Endothelial cell of umbilical vein (primary cell): ENCODE data around the gene KRTAP9-9. TPM values are rescaled to one million over a fixed set of nuclear protein-coding genes. Genes with fewer than 3 reads are reported as not detected.

ENCODE experiments used
- BruUV-seq: library from RNA; stranded (reverse); fragments of 400-500 nt; replicated peaks from 2 replicates; lab custom pipeline; 2021; lab: Mats Ljungman, UMichigan
- CTCF ChIA-PET: fragments of 300-600, 350-600 bp; sonication (Branson Sonifier 250); formaldehyde crosslinking; loops from one replicate; lab custom pipeline; 2021; ENCODE audit warnings: antibody characterized with exemption, inconsistent platforms; lab: Charles Lee
- POLR2A ChIA-PET: fragments of 300-600, 350-600 bp; sonication (Branson Sonifier 250); formaldehyde crosslinking; loops from one replicate; lab custom pipeline; 2021; ENCODE audit warnings: antibody characterized with exemption, inconsistent platforms; lab: Charles Lee
- DNase-seq: peaks from one replicate; pipeline ENCODE4 v3.0.0-alpha.2; 2011; ENCODE audit warnings: low read depth, low spot score
- FAIRE-seq: peaks from 2 replicates; lab custom pipeline; 2011; peaks lifted over from hg19 to GRCh38; lab: Jason Lieb, UNC
- H2AFZ ChIP-seq: 2 replicates; pipeline ENCODE4 v1.6.0; 2012; ENCODE audit warnings: low read depth, low read length, control low read depth, inconsistent platforms
- H3K27ac ChIP-seq: 2 replicates; pipeline ENCODE4 v1.5.1; 2011; ENCODE audit warnings: low read depth, mild to moderate bottlenecking, control low read depth, low read length, moderate library complexity; ENCODE audit not compliant: insufficient read depth
- H3K27me3 ChIP-seq, 2 experiments: 2 replicates each; pipeline versions ENCODE4 v1.6.0 to v1.6.1; 2011; ENCODE audit warnings: low read length in 2 of 2, mixed read lengths in 1 of 2; ENCODE audit not compliant: control insufficient read depth in 2 of 2, insufficient read depth in 2 of 2
- H3K36me3 ChIP-seq, 2 experiments: 2 replicates in 1 of 2; 3 replicates in 1 of 2; pipeline ENCODE4 v1.5.1; 2011; ENCODE audit warnings: low read length in 2 of 2, mild to moderate bottlenecking in 1 of 2, moderate library complexity in 1 of 2; ENCODE audit not compliant: control insufficient read depth in 2 of 2, insufficient read depth in 2 of 2; ENCODE audit errors: extremely low read depth in 1 of 2
- H3K4me1 ChIP-seq: 3 replicates; pipeline ENCODE4 v1.5.1; 2011; ENCODE audit warnings: mild to moderate bottlenecking, low read length; ENCODE audit not compliant: control insufficient read depth, insufficient read depth; ENCODE audit errors: extremely low read depth
- H3K4me2 ChIP-seq: 2 replicates; pipeline ENCODE4 v1.6.1; 2011; ENCODE audit warnings: low read length, control low read depth, mixed read lengths; ENCODE audit not compliant: insufficient read depth
- H3K4me3 ChIP-seq, 3 experiments: fragments of 200-600 bp in 1 of 3; sonication (generic), shearing (Covaris generic) in 1 of 3; replicated peaks in 1 of 3; 2 replicates each; pipeline ENCODE4 v1.5.1; 2011 to 2016; ENCODE audit warnings: control low read depth in 3 of 3, low read length in 3 of 3, mild to moderate bottlenecking in 2 of 3, inconsistent platforms in 1 of 3, low read depth in 1 of 3, moderate library complexity in 1 of 3; ENCODE audit not compliant: insufficient read depth in 1 of 3
- H3K79me2 ChIP-seq: 2 replicates; pipeline ENCODE4 v1.6.0; 2012; ENCODE audit warnings: low read length, inconsistent platforms; ENCODE audit not compliant: control insufficient read depth, insufficient read depth
- H3K9ac ChIP-seq: replicated peaks from 2 replicates; pipeline ENCODE3; 2011; ENCODE audit warnings: low read length, control low read depth; ENCODE audit not compliant: insufficient read depth; ENCODE audit errors: extremely low read depth
- H3K9me1 ChIP-seq: replicated peaks from 3 replicates; pipeline ENCODE4 v1.6.0; 2011; ENCODE audit warnings: mild to moderate bottlenecking, low read length; ENCODE audit not compliant: control insufficient read depth, insufficient read depth; ENCODE audit errors: extremely low read depth
- H3K9me3 ChIP-seq: replicated peaks from 2 replicates; pipeline ENCODE4 v1.5.1; 2012; ENCODE audit warnings: low read length, inconsistent platforms; ENCODE audit not compliant: control insufficient read depth, insufficient read depth
- H4K20me1 ChIP-seq: replicated peaks from 2 replicates; pipeline ENCODE3; 2011; ENCODE audit warnings: mild to moderate bottlenecking, low read length; ENCODE audit not compliant: control insufficient read depth, insufficient read depth; ENCODE audit errors: extremely low read depth
- EZH2 ChIP-seq: IDR thresholded peaks from 2 replicates; pipeline ENCODE4 v1.6.1; 2012; ENCODE audit warnings: borderline replicate concordance, low read depth, mild to moderate bottlenecking, moderate library complexity, low read length, inconsistent platforms; ENCODE audit not compliant: severe bottlenecking
- GATA2 ChIP-seq: IDR thresholded peaks from 2 replicates; pipeline ENCODE4 v1.7.0; 2011; ENCODE audit warnings: low read depth, mild to moderate bottlenecking, moderate library complexity, mixed read lengths, low read length; ENCODE audit not compliant: insufficient read length, insufficient read depth
- JUN ChIP-seq: IDR thresholded peaks from 2 replicates; pipeline ENCODE4 v1.6.1; 2011; ENCODE audit warnings: borderline replicate concordance, low read depth; ENCODE audit not compliant: insufficient read length, insufficient read depth
- MYC ChIP-seq: IDR thresholded peaks from one replicate; pipeline ENCODE4 v1.6.1; 2011; ENCODE audit warnings: mild to moderate bottlenecking, low read depth, low read length
- POLR2A ChIP-seq: IDR thresholded peaks from 2 replicates; pipeline ENCODE4 v1.6.1; 2012; ENCODE audit warnings: low read depth, mild to moderate bottlenecking, control low read depth, low read length
- POLR2AphosphoS5 ChIP-seq: IDR thresholded peaks from 2 replicates; pipeline ENCODE4 v1.6.1; 2012; ENCODE audit warnings: low read depth, mild to moderate bottlenecking, control low read depth, low read length, moderate library complexity; ENCODE audit not compliant: insufficient read depth
- dilution Hi-C: fragments of 300-500 bp; cut with MboI; formaldehyde crosslinking; loops from one replicate; pipeline ENCODE4 v1.15.0; 2019; ENCODE audit warnings: low sequenced_read_pairs; ENCODE audit not compliant: extremely low pct_ligation_motif_present
- intact Hi-C: fragments of 100-400 bp; cut with micrococcal nuclease; formaldehyde crosslinking; loops from one replicate; pipeline ENCODE4 v1.10.0; 2022
- polyA plus RNA-seq, 4 experiments: library from polyadenylated mRNA; depleted of rRNA in 3 of 4; stranded (reverse) in 3 of 4; unstranded in 1 of 4; fragments of >200 nt; gene quantifications; 2 replicates each; pipeline versions ENCODE4 v1.2.1 to v1.2.3, GENCODE V29; 2011 to 2012; ENCODE audit warnings: missing spikeins in 1 of 4
- total RNA-seq: library from RNA; stranded (reverse); gene quantifications from 2 replicates; pipeline ENCODE4 v1.2.3, GENCODE V29; 2021

KRTAP9-9 gene
- total and polyA plus RNA-seq, 2 donors (not counting 3 experiments of a cell fraction or from before 2014, with no cell fraction given) = not detected

DNA sequence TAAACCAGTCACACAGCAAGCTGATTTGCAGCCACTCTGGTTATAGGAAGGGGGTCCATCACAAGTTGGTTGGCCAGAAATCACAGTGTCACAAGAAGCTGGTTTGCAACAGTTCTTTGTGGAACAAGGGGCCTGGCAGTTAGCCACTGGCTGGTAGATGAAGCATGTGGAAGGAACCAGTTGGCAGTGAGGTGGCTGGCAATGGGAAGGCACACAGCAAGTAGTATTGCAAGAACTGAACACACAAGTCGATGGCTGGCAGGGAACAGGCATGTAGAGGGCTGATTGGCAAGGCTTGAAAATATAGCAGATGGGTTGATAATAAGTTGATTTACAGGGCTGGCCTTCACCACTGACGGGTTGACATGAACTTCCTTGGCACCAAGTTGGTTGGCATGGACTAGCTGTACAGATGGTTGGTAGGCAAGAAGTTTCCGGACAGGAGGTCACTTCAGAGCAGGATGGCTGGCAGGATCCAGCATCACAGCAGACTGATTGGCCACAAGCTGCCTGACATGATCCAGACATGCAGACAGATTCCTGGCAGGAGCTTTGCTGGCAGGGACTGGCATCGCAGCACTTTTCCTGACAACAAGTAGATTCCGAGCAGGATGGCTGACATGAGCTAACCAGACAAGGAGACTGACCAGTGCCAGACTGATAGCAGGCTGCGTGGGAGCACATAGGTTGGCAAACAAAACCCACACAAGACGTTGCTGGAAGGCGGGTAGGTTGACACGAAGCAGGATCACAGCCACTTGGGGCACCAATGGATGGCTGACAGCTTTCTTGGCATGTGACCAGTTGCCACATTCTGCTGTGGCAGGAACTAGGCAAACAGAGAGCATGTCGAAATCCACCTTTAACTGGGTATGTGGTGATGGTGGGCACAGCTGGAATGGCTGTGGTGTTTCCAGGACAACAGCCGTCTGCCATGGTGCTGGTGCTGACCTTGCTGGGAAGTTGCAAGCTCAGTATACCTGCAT is 47.0 kb downstream of the KRTAP9-9 start, which contains the start of gene KRTAP29-1:
TSS of gene KRTAP29-1 (minus strand) at position 936 of the 986 bp plus-strand sequence. CDS start at position 936, 0 bp downstream.
- POLR2A ChIA-PET = no interaction called here
- no peak within 1 kb of the TSS for H3K27ac ChIP-seq
- no peak within 1 kb of the TSS for H3K9ac ChIP-seq
- no peaks in the 10 kb centered on the region for H3K27me3 ChIP-seq
- H3K9me1 ChIP-seq = no peaks in the 10 kb centered on the region
- no peak within 1 kb of the TSS for H3K4me2 ChIP-seq
- no peak within 1 kb of the TSS for H3K4me3 ChIP-seq
- no peak within 1 kb of the TSS for H2AFZ ChIP-seq
- TF ChIP-seq POLR2A (no peak), GATA2 (no peak), POLR2AphosphoS5 (no peak), JUN (no peak), EZH2 (no peak), MYC (no peak)
- intact Hi-C loops (no loop called here), dilution Hi-C loops (no loop called here)
- H3K4me1 ChIP-seq = no peaks in the 10 kb centered on the region
- no peak for FAIRE-seq
- no TSS peak for BruUV-seq
- no peaks in the 10 kb centered on the region for H3K9me3 ChIP-seq
- no peaks in the 10 kb centered on the region for H3K79me2 ChIP-seq
- CTCF ChIA-PET = interaction anchor here (1.0 to 1.5 kb wide), 2 partner anchors 20 to 363 kb away, joined by 3 to 4 read pairs; no protein-coding TSS in a partner anchor
- DNase-seq = no peak
- H3K36me3 ChIP-seq = no peaks in the 10 kb centered on the region
- H4K20me1 ChIP-seq = no peaks in the 10 kb centered on the region
